HepG2 (cell line): ENCODE data around the gene FAM81A. TPM values are rescaled to one million over a fixed set of nuclear protein-coding genes. Genes with fewer than 3 reads are reported as not detected.
A peak's percentile ranks its signal among the peaks of the same experiment; 100 is the strongest.

Experiments used
- BCL6 ChIP-seq: IDR thresholded peaks from 2 replicates; pipeline ENCODE4 v1.6.1; 2016; ENCODE audit warnings: missing genetic modification reagents, missing compliant biosample characterization
- CBX2 ChIP-seq, 2 experiments: fragments of 200-600 bp in 1 of 2; sonication (generic); formaldehyde crosslinking in 1 of 2; IDR thresholded peaks; 2 replicates each; pipeline versions ENCODE4 v1.7.0 to v1.8.1; 2018 to 2022; ENCODE audit warnings: low read depth in 2 of 2, low read length in 1 of 2, mild to moderate bottlenecking in 1 of 2, missing genetic modification reagents in 1 of 2
- CREBL2 ChIP-seq: sonication (generic); formaldehyde crosslinking; IDR thresholded peaks from 2 replicates; pipeline ENCODE4 v1.8.1; 2023; ENCODE audit warnings: missing genetic modification reagents, mild to moderate bottlenecking, borderline replicate concordance
- FUBP1 ChIP-seq: sonication (generic); formaldehyde crosslinking; IDR thresholded peaks from 2 replicates; pipeline ENCODE4 v1.5.1; 2020; ENCODE audit warnings: missing genetic modification reagents, mild to moderate bottlenecking, borderline replicate concordance
- GABPA ChIP-seq, 2 experiments: IDR thresholded peaks; 2 replicates each; pipeline ENCODE4 v1.6.1; 2011 to 2016; ENCODE audit warnings: low read depth in 2 of 2, low read length in 1 of 2, missing biosample characterization in 1 of 2, missing genetic modification characterization in 1 of 2
- SMYD3 ChIP-seq: sonication (generic); formaldehyde crosslinking; IDR thresholded peaks from 2 replicates; pipeline ENCODE4 v1.8.1; 2023; ENCODE audit warnings: mild to moderate bottlenecking, missing genetic modification reagents
- SOX6 ChIP-seq, 2 experiments: fragments of 450-650 bp in 1 of 2; sonication (generic) in 1 of 2; formaldehyde crosslinking in 1 of 2; IDR thresholded peaks; 2 replicates each; pipeline versions ENCODE4 v1.4.0 to v1.6.1; 2017 to 2020; ENCODE audit warnings: antibody characterized with exemption in 1 of 2, mild to moderate bottlenecking in 1 of 2, missing genetic modification reagents in 1 of 2
- SRF ChIP-seq: IDR thresholded peaks from 2 replicates; pipeline ENCODE4 v1.6.1; 2011; ENCODE audit warnings: mild to moderate bottlenecking, low read depth, low read length, moderate library complexity
- TBX3 ChIP-seq: fragments of 450-650 bp; IDR thresholded peaks from 2 replicates; pipeline ENCODE4 v1.6.1; 2017; ENCODE audit warnings: antibody characterized with exemption, mild to moderate bottlenecking, inconsistent platforms, borderline replicate concordance
- ZKSCAN5 ChIP-seq: sonication (generic); formaldehyde crosslinking; IDR thresholded peaks from 2 replicates; pipeline ENCODE4 v1.5.1; 2020; ENCODE audit warnings: mild to moderate bottlenecking, missing genetic modification reagents
- ZNF138 ChIP-seq: sonication (generic); formaldehyde crosslinking; IDR thresholded peaks from 2 replicates; pipeline ENCODE4 v1.5.0; 2020; ENCODE audit warnings: mild to moderate bottlenecking, low read depth, missing genetic modification reagents
- ZNF180 ChIP-seq: sonication (generic); formaldehyde crosslinking; IDR thresholded peaks from 2 replicates; pipeline ENCODE4 v1.4.0; 2020; ENCODE audit warnings: low read depth, missing genetic modification reagents, borderline replicate concordance
- ZNF275 ChIP-seq: sonication (generic); formaldehyde crosslinking; IDR thresholded peaks from 2 replicates; pipeline ENCODE4 v1.8.0; 2022; ENCODE audit warnings: missing genetic modification reagents, mild to moderate bottlenecking, inconsistent platforms, borderline replicate concordance
- ZNF281 ChIP-seq: sonication (generic); formaldehyde crosslinking; IDR thresholded peaks from 2 replicates; pipeline ENCODE4 v1.4.0; 2020; ENCODE audit warnings: missing genetic modification reagents, borderline replicate concordance
- ZNF781 ChIP-seq: sonication (generic); formaldehyde crosslinking; IDR thresholded peaks from 2 replicates; pipeline ENCODE4 v1.5.1; 2020; ENCODE audit warnings: borderline replicate concordance, mild to moderate bottlenecking, missing genetic modification reagents; ENCODE audit errors: not compliant biosample characterization
- ZSCAN22 ChIP-seq: sonication (generic); formaldehyde crosslinking; IDR thresholded peaks from 2 replicates; pipeline ENCODE4 v1.4.0; 2020; ENCODE audit warnings: mild to moderate bottlenecking, missing genetic modification reagents
- polyA plus RNA-seq, 8 experiments: library from polyadenylated mRNA; depleted of rRNA in 3 of 8; stranded (reverse) in 7 of 8; unstranded in 1 of 8; fragments of >200 nt; fragmentation: Illumina TruSeq in 4 of 8; extraction: Trizol in 4 of 8; gene quantifications; 2 replicates each; pipeline versions ENCODE4 v1.2.1 to v1.2.3, GENCODE V29; 2011 to 2016; ENCODE audit warnings: low read depth in 4 of 8, missing spikeins in 1 of 8, mixed read lengths in 1 of 8; ENCODE audit not compliant: insufficient read depth in 1 of 8
- total RNA-seq, 5 experiments: library from RNA; depleted of rRNA; stranded (reverse); fragments of >200 nt; fragmentation: Illumina TruSeq; extraction: Trizol; gene quantifications; 2 replicates each; pipeline ENCODE4 v1.2.3, GENCODE V29; 2016; ENCODE audit warnings: low read depth in 1 of 5
- TF ChIP-seq, protein P1 (sequence below): sonication (generic); formaldehyde crosslinking; IDR thresholded peaks from 2 replicates; pipeline ENCODE4 v1.9.0; 2021; ENCODE audit warnings: missing genetic modification reagents, borderline replicate concordance

Gene FAM81A
- total and polyA plus RNA-seq, 2 of the 13 experiments (the other 11 are each of a cell fraction or from before 2014, with no cell fraction given) = 0.09 TPM; not detected in 1

GRCh38 chr15:59553879-59554735 lies 116.1 kb downstream of the FAM81A start (continued):
- TF ChIP-seq CBX2 (IDR thresholded peaks at IDR 0.05; ENCODE audit: low read depth, low read length) (no peak), CBX2 (CRISPR knock-in tag; IDR thresholded peaks at IDR 0.05; ENCODE audit: low read depth) (no peak), ZSCAN22 (CRISPR knock-in tag) (no peak), ZNF180 (CRISPR knock-in tag) (no peak), ZNF138 (CRISPR knock-in tag) (no peak), SOX6 (IDR thresholded peaks at IDR 0.05) (peak; percentile 98), SOX6 (CRISPR knock-in tag; IDR thresholded peaks at IDR 0.05) (peak; percentile 100), ZKSCAN5 (CRISPR knock-in tag) (0 out of 2 replicates have a peak, but pooled peaks have one; percentile 22), SRF (no peak), ZNF781 (CRISPR knock-in tag) (peak; percentile 63), CREBL2 (CRISPR knock-in tag) (no peak), ZNF281 (CRISPR knock-in tag) (peak; percentile 79; the same call in 1 of the 2 replicates), GABPA (IDR thresholded peaks at IDR 0.05; ENCODE audit: low read depth, low read length) (no peak), GABPA (CRISPR knock-in tag; IDR thresholded peaks at IDR 0.05; ENCODE audit: low read depth) (peak; percentile 35; the same call in 1 of the 2 replicates), SMYD3 (CRISPR knock-in tag) (no peak), BCL6 (CRISPR knock-in tag) (peak; percentile 96), ZNF275 (CRISPR knock-in tag) (no peak), FUBP1 (no peak), TBX3 (peak; percentile 99)
- TF ChIP-seq, protein P1, sequence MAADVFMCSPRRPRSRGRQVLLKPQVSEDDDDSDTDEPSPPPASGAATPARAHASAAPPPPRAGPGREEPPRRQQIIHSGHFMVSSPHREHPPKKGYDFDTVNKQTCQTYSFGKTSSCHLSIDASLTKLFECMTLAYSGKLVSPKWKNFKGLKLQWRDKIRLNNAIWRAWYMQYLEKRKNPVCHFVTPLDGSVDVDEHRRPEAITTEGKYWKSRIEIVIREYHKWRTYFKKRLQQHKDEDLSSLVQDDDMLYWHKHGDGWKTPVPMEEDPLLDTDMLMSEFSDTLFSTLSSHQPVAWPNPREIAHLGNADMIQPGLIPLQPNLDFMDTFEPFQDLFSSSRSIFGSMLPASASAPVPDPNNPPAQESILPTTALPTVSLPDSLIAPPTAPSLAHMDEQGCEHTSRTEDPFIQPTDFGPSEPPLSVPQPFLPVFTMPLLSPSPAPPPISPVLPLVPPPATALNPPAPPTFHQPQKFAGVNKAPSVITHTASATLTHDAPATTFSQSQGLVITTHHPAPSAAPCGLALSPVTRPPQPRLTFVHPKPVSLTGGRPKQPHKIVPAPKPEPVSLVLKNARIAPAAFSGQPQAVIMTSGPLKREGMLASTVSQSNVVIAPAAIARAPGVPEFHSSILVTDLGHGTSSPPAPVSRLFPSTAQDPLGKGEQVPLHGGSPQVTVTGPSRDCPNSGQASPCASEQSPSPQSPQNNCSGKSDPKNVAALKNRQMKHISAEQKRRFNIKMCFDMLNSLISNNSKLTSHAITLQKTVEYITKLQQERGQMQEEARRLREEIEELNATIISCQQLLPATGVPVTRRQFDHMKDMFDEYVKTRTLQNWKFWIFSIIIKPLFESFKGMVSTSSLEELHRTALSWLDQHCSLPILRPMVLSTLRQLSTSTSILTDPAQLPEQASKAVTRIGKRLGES (CRISPR knock-in tag) = no peak
